Stimulated activated CD4-positive, alpha-beta T cell treated with anti-CD3 and anti-CD28 coated beads, Interleukin-1b, Interleukin-23, amount 100 ng/mL, for 48 hours (primary cell): Measurements from ENCODE around the gene NAPB.
"Not testable (repeated sequence)": the region's sequence is repeated elsewhere in the genome, so short reads cannot be mapped to it uniquely, and the experiment has no call there.

Experiments
- DNase-seq: peaks from one replicate; pipeline ENCODE4 v3.0.0-alpha.2; 2020

NAPB gene

GRCh38 chr20:23420943-23421931, at the start of gene NAPB:
Gene NAPB, minus strand, starts transcription at chr20:23421488. Its CDS starts 86 bp downstream, at chr20:23421402.
- peak; percentile 92 for DNase-seq

GRCh38 chr20:23466961-23467360, 45.7 kb upstream of the NAPB start:
- not testable (repeated sequence) for DNase-seq

DNA sequence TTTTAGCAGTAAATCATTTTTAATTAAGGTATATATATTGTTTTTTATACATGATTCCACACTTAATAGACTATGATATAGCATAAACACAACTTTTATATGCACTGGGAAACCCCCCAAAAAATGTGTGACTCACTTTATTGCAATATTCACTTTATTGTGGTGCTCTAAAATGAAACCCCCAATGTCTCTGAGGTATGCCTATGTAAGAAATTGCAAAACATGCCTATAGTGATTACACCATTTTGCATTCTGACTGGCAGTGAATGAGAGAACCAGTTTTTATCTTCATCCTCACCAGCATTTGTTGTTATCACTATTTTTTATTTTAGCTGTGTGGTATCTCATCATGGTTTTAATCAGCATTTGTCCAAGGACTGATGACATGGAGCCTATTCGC, 39.9 kb upstream of the NAPB start:
- no peak for DNase-seq

DNA sequence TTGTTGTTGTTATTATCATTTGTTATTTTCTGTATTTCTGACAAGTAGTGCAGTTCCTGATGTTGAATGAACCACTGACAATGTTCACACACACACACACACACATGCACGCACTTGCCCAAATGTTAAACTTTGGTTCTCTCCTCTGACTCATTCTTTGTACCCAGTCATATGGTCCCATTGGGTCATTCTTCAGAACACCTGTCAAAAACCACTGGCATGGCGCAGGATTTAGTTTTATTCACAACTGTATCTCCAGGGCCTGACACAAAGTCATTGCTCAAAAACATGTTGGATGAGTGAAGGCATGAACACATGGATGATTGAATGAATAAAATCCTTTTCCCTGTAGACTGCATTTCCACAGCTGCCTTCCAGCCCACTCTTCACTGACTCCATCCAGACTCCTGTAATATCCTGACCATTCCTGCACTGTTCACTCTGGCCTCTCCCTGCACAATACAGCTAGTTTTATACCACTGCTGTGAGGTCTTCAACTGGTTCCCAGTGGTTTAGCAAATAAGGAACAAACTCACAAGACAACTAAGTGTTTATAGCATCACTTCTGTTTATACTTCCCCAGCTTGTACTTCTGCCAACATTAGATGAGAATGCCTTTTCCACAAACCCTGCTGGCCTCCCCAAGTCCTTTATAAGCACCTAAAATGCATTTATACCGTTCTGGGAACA, 38.3 kb upstream of the NAPB start:
- no peak for DNase-seq

- DNase-seq, result no peak
These were observed 35.6 kb upstream of the NAPB start for GRCh38 chr20:23456873-23457272.

DNA sequence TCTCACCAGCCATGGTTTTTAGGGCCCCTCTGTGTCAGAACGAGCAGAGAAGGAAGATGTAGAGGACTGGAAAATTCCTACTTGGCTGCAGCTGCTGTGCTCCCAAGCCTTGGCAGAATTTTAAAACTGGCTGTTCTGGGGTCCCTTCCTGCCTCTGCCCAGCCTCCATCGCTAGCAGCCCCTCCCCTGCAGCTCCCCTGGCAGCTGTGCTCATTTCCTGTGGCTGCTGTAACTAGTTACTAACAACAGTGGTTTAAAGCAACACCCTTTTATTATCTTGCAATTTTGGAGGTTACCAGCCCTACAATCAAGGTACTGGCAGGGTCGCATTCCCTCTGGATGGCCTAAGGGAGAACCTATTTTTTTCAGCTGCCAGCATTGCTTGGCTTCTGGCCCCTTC, 35.1 kb upstream of the NAPB start:
- no peak for DNase-seq

GRCh38 chr20:23455639-23456038, 34.4 kb upstream of the NAPB start:
- no peak for DNase-seq

- DNase-seq, result no peak
These were observed 33.5 kb upstream of the NAPB start for GRCh38 chr20:23454816-23455215.

GRCh38 chr20:23453549-23454543, 32.6 kb upstream of the NAPB start:
- DNase-seq, result no peak

- DNase-seq, result no peak
These were observed 31.5 kb upstream of the NAPB start, which contains the start of gene CST11 for GRCh38 chr20:23452776-23453175. Gene CST11, minus strand, starts transcription at chr20:23452876. Its CDS starts 65 bp downstream, at chr20:23452811.

DNA sequence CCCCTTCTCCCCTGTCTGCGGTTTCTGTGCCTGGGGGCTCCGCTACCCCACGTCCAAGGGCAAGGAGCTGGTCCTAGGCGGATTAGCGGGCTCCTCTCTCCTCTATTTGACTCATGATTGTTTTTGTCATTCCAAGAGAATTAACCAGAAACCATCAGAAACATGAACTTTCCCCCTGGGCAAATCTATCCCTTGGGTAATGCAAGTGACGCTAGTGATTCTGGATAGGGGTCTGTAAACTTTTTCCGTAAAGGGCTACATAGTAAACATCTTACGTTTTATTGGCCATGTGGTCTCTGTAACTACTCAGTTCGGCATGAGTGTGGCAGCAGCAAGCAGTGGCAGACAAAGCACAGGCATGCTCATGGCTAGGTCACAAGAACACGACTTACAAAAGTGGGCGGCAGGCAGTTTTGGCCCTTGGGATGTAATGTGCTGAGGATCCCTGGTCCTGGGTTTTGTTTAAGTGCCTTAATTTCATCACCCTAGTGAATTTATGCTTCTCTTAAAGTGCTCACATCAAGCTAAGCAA, 30.7 kb upstream of the NAPB start:
- no peak for DNase-seq

GRCh38 chr20:23450877-23451276, 29.6 kb upstream of the NAPB start:
- DNase-seq, result no peak

DNA sequence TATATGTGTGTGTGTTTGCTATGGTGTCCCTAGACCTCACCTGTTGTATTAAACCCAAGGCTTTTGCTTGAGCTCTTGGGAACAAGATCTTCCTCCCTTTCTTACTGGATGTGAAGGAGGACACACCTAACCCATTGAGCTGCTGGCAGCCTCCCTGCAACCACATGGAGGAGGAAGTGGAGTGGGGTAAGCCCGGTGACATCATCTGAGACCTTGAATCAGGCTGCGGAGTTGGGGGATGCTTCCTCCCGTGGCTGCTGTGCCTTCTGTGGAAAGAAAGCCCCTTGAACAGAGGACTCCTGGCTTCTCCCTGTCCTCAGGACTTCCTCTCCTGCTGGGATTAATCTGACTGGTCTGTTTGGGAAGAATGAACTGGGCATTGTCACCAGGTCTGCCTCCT, 28.1 kb upstream of the NAPB start:
- no peak for DNase-seq

DNA sequence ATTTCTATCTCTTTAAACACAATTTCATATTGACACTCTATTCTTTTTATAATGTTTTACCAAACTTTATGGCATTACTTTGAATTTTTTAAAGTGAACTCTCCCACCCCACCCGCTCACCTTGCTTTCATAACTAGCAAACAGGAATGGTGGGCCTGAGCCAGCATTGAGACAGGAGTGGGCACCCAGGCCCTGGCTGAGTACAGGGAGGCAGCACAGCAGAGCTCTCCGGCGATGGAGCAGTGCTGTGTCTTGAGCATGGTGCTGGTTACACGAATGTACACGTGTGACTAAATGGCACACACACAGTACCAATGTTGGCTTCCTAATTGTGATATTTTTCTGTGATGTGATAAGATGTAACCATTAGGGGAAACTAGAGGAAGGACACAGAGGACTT, 26.9 kb upstream of the NAPB start:
- no peak for DNase-seq

DNA sequence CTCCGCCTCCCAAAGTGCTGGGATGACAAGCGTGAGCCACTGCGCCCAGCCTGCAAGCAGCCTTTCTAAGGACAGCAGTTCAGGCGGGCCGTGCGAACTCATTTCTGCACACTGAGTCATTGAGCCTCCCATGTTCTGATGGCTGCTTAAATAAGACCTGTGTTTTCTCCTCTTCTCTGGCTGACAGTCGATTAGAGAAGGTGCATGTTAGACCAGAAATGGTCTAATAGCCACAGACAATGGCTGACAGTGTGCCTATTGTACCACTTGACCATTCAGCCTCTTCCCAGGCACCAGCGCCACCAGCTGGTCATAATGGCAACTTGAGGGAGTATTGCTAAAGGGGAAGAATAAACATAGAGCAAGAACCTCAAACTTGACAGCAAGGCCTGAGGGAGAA, 25.2 kb upstream of the NAPB start:
- peak; percentile 22 for DNase-seq

DNA sequence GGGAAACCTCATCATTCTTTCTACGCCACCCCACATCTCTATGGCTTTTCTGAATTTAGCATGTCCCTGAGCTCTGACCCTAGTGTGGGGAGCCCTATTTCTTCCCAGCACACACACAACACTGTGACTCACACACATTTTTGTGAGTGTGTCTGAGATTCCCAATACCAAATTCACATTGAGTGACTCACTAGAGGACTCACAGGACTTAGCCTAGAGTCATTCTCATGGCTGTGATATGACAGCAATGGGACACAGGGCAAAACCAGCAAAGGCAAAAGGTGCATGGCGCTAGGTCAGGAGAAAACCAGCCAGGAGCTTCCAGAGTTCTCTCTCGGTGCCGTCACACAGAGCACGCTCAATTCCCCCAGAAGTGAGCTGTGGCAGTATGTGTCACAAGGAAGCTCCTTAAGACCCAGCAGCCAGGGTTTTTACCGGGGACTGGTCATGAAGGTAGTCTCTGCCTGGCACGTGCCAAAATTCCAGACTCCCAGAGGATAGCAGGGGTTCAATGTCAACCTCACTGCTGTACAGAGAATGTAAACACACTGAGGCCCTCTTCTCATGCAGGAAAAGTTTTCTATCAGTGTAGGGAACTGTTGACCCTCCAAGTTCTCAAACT, 24.4 kb upstream of the NAPB start:
- DNase-seq, result no peak

DNA sequence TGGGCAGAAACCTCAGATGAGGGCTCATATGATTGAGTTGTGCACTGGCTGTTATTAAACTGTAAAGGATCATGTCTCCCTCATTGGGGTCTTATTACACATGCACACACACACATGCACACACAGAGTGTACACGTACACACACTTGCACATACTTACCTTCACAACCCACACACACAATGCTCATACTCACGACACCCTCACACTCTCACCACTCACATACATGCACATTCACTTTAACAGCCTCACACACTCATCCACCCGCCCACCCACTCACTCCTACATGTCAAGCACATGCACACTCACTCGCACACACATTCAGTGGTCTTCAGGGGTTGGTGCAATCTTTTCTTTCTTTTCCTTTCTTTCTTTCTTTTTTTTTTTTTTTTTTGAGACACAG, 23.6 kb upstream of the NAPB start:
- DNase-seq, result no peak

GRCh38 chr20:23442436-23442835, 21.1 kb upstream of the NAPB start:
- DNase-seq, result no peak

- DNase-seq, result peak; percentile 59
These were observed 20.6 kb upstream of the NAPB start for GRCh38 chr20:23441850-23442313.

DNA sequence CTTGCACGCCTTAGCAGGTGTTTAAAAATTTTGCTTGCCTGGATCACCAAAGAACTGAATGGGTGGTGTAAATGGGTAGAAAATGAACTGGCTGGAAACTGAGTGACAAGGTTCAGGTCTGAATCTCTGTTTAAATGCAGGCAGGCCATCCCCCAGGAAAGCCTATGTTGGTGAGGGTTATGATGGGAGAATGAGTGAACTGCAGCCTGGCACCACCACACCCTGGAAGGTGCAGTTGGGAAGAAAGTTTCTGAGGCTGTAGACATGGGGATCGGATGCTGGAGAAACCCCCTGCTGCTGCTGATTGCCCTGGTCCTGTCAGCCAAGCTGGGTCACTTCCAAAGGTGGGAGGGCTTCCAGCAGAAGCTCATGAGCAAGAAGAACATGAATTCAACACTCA, 18.7 kb upstream of the NAPB start:
- no peak for DNase-seq

GRCh38 chr20:23438661-23439060, 17.4 kb upstream of the NAPB start:
- DNase-seq, result no peak
